Activated CD8-positive, alpha-beta memory T cell treated with anti-CD3 and anti-CD28 coated beads, Interleukin-2, amount 50 U/mL, for 24 hours (primary cell): ENCODE data around the gene NOS1AP.

Experiments used
- DNase-seq: peaks from one replicate; pipeline ENCODE4 v3.0.0-alpha.2; 2020; ENCODE audit errors: extremely low read depth

Gene NOS1AP

GRCh38 chr1:162220009-162220539 lies 150.6 kb downstream of the NOS1AP start:
- DNase-seq, result no peak

GRCh38 chr1:162222014-162222413 lies 152.5 kb downstream of the NOS1AP start:
- DNase-seq, result no peak

GRCh38 chr1:162222730-162223129 lies 153.2 kb downstream of the NOS1AP start:
- DNase-seq, result no peak

- no peak for DNase-seq
These were observed 154.0 kb downstream of the NOS1AP start for GRCh38 chr1:162223488-162223887.

- DNase-seq, result no peak
These were observed 154.8 kb downstream of the NOS1AP start for GRCh38 chr1:162224267-162224666.

- DNase-seq, result no peak
These were observed 159.1 kb downstream of the NOS1AP start for GRCh38 chr1:162228586-162228985.

GRCh38 chr1:162229549-162229948 lies 160.1 kb downstream of the NOS1AP start:
- DNase-seq, result no peak

- no peak for DNase-seq
These were observed 160.6 kb downstream of the NOS1AP start for GRCh38 chr1:162230096-162230495.

GRCh38 chr1:162230517-162230916 lies 161.0 kb downstream of the NOS1AP start:
- no peak for DNase-seq

- DNase-seq, result no peak
These were observed 162.7 kb downstream of the NOS1AP start for GRCh38 chr1:162232034-162232711.

GRCh38 chr1:162233066-162233465 lies 163.6 kb downstream of the NOS1AP start:
- no peak for DNase-seq

- DNase-seq, result no peak
These were observed 164.4 kb downstream of the NOS1AP start for GRCh38 chr1:162233937-162234336.

- DNase-seq, result no peak
These were observed 165.1 kb downstream of the NOS1AP start for GRCh38 chr1:162234571-162234970.

GRCh38 chr1:162235241-162235800 lies 165.8 kb downstream of the NOS1AP start:
- no peak for DNase-seq

- no peak for DNase-seq
These were observed 166.7 kb downstream of the NOS1AP start for GRCh38 chr1:162236201-162236600.

GRCh38 chr1:162236618-162237017 lies 167.1 kb downstream of the NOS1AP start:
- DNase-seq, result no peak

GRCh38 chr1:162240577-162240976 lies 171.1 kb downstream of the NOS1AP start:
- no peak for DNase-seq

- DNase-seq, result no peak
These were observed 173.3 kb downstream of the NOS1AP start for GRCh38 chr1:162242804-162243203.

GRCh38 chr1:162248854-162249535 lies 179.5 kb downstream of the NOS1AP start:
- no peak for DNase-seq

- DNase-seq, result no peak
These were observed 180.7 kb downstream of the NOS1AP start for GRCh38 chr1:162250004-162250730.

GRCh38 chr1:162251102-162251501 lies 181.6 kb downstream of the NOS1AP start:
- DNase-seq, result no peak

- DNase-seq, result no peak
These were observed 182.7 kb downstream of the NOS1AP start for GRCh38 chr1:162252214-162252613.
